Activated CD4-positive, alpha-beta T cell treated with anti-CD3 and anti-CD28 coated beads for 36 hours (primary cell): ENCODE data around the gene PPIG. TPM values are rescaled to one million over a fixed set of nuclear protein-coding genes. Genes with fewer than 3 reads are reported as not detected.
"Not testable (repeated sequence)": the region's sequence is repeated elsewhere in the genome, so short reads cannot be mapped to it uniquely, and the experiment has no call there.

Experiments used
- ATAC-seq: fragments of 200-7000 bp; cut with Tn5 transposase; one replicate; pipeline ENCODE4 v1.10.0; 2021; ENCODE audit warnings: mild to moderate bottlenecking, moderate library complexity
- CTCF ChIA-PET: fragments of 350-600 bp; sonication (Branson Sonifier 250); formaldehyde crosslinking; loops from one replicate; lab custom pipeline; 2021; ENCODE audit warnings: antibody characterized with exemption; lab: Charles Lee
- POLR2A ChIA-PET: fragments of 350-600 bp; sonication (Branson Sonifier 250); formaldehyde crosslinking; loops from one replicate; lab custom pipeline; 2021; ENCODE audit warnings: antibody characterized with exemption, inconsistent platforms; lab: Charles Lee
- DNase-seq: peaks from one replicate; pipeline ENCODE4 v3.0.0-alpha.2; 2020
- H3K27ac Mint-ChIP-seq: one replicate; pipeline ENCODE4 v1.8.0; 2021; ENCODE audit warnings: mixed read lengths
- H3K27me3 Mint-ChIP-seq: one replicate; pipeline ENCODE4 v1.8.0; 2021; ENCODE audit warnings: mixed read lengths
- H3K36me3 Mint-ChIP-seq: one replicate; pipeline ENCODE4 v1.8.0; 2021; ENCODE audit warnings: low read depth, mixed read lengths
- H3K4me1 Mint-ChIP-seq: one replicate; pipeline ENCODE4 v1.8.0; 2021; ENCODE audit warnings: mixed read lengths
- H3K4me3 Mint-ChIP-seq: one replicate; pipeline ENCODE4 v1.8.0; 2021; ENCODE audit warnings: mild to moderate bottlenecking, moderate library complexity, mixed read lengths
- H3K9me3 Mint-ChIP-seq: one replicate; pipeline ENCODE4 v1.8.0; 2021; ENCODE audit warnings: low read depth, mixed read lengths
- intact Hi-C, 2 experiments: fragments of 100-400 bp; cut with DNase I in 1 of 2; cut with micrococcal nuclease in 1 of 2; formaldehyde crosslinking; loops; one replicate each; pipeline versions ENCODE4 v1.14.2 to v1.15.1; 2022 to 2024; cut with DNase I, micrococcal nuclease
- total RNA-seq, 2 experiments: library from RNA; stranded (reverse); gene quantifications; one replicate each; pipeline ENCODE4 v1.2.3, GENCODE V29; 2021

PPIG gene
- total RNA-seq, 2 experiments from 2014 or later, result 57.6 to 58.6 TPM

DNA sequence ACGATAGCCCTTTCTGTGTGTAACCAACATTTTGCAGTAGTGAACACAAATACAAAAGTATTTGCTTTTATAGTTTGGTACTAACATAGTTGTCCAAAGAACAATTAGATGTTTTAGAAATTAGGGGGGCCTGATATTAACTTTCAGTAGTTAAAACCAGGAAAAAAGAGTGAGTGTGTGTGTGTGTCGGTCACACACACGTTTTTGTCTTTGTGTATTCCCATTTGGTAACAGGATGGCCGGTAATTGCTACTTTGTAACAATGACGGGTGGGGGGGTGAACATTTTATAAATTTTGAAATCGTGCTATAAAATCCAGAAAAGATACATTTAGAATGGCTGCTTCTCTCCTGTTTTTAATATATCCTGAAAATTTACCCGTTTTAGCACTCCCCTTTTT, 1.5 kb downstream of the PPIG start:
- H3K9me3 Mint-ChIP-seq, result peaks cover 7% of the 10 kb centered on the region
- CTCF ChIA-PET, result interaction anchor here (0.6 to 3.6 kb wide), 2 partner anchors 13 to 117 kb away, joined by 3 to 18 read pairs; partner anchors contain the start of gene FASTKD1
- H3K4me3 Mint-ChIP-seq, result peak overlapping the region; percentile 99
- POLR2A ChIA-PET, result interaction anchor here (1.1 to 2.6 kb wide), 3 partner anchors 12 to 243 kb away, joined by 5 to 18 read pairs (median 10); partner anchors contain the start of gene FASTKD1
- H3K27me3 Mint-ChIP-seq, result no peaks in the 10 kb centered on the region
- peaks cover 45% of the 10 kb centered on the region for H3K4me1 Mint-ChIP-seq
- no peak for DNase-seq
- peak overlapping the region; percentile 99 for H3K27ac Mint-ChIP-seq
- no peak for ATAC-seq
- intact Hi-C loops, result loop anchor here (2.0 kb wide), 3 partner anchors 109 to 1343 kb away; partner anchors contain the start of genes CFAP210 (in 1 of the 2), GORASP2 (in 1 of the 2), PHOSPHO2 (in 1 of the 2) and SSB (in 1 of the 2)
- peaks cover 26% of the 10 kb centered on the region for H3K36me3 Mint-ChIP-seq

DNA sequence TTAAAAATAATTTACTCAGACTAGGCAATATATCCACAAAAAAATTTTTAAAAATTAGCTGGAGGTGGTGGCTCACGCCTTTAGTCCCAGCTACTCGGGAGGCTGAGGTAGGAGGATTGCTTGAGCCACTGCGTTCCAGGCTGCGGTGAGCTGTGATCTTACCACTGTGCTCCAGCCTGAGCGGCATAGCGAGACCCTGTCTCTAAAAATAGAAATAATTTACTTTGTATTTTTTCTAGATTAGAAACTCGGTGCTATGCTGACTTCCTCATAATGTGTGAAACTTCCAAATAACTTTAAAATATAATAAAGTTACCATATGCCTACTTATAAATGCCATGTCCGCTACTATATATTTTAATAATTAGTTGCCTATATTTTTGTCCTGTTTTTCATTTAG, 6.7 kb downstream of the PPIG start:
- H3K4me3 Mint-ChIP-seq, result no peak overlapping the region
- H3K27me3 Mint-ChIP-seq, result no peaks in the 10 kb centered on the region
- peaks cover 11% of the 10 kb centered on the region for H3K36me3 Mint-ChIP-seq
- POLR2A ChIA-PET, result no interaction called here
- ATAC-seq, result no peak
- no peak overlapping the region for H3K27ac Mint-ChIP-seq
- peaks cover 44% of the 10 kb centered on the region for H3K4me1 Mint-ChIP-seq
- H3K9me3 Mint-ChIP-seq, result no peaks in the 10 kb centered on the region
- intact Hi-C loops, result no loop called here
- CTCF ChIA-PET, result interaction anchor here (1.4 kb wide), 1 partner anchor 139 kb away, joined by 3 read pairs; no protein-coding TSS in a partner anchor
- no peak for DNase-seq

DNA sequence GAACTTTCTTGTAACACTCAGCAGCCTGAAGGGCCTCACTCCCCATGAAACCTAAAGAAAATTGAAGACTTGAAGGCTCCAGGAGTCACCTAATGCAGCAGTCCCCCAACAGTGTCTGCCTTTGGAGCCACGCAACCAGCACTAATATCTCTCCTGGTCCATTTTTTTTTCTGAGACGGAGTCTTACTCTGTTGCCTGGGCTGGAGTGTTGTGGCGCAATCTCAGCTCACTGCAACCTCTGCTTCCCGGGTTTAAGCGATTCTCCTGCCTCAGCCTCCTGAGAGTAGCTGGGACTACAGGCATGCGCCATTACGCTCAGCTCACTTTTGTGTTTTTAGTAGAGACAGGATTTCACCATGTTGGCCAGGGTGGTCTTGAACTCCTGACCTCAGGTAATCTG, 12.4 kb downstream of the PPIG start:
- CTCF ChIA-PET, result interaction anchor here (0.6 to 1.1 kb wide), 2 partner anchors 10 to 68 kb away, joined by 3 read pairs; no protein-coding TSS in a partner anchor

DNA sequence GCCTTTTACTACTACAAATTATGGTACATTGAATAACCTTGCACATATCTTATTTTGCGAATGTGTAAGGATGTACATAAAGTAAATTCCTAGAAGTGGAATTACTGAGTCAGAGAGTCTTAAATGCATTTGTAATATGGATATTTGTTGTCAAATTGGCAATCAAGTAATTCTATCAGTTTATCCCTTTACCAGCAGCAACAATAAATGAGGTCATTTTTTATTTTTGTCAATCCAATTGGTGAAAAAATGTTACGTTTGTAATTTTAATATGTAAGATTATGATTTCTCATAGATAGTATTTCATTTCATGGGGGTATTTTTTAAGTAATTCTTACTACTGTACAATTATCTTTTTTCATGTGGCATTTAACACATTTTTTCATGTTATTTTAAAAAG, 14.8 kb downstream of the PPIG start:
- H3K27ac Mint-ChIP-seq, result no peak overlapping the region

More for the DNA sequence above, 12.4 kb downstream of the PPIG start:
- H3K27me3 Mint-ChIP-seq, intact Hi-C loops, DNase-seq, H3K4me3 Mint-ChIP-seq, H3K27ac Mint-ChIP-seq, H3K9me3 Mint-ChIP-seq, ATAC-seq: not testable (repeated sequence)
- H3K4me1 Mint-ChIP-seq, result peaks cover 24% of the 10 kb centered on the region
- POLR2A ChIA-PET, result interaction anchor here (1.6 kb wide), 1 partner anchor 12 kb away, joined by 6 read pairs; the partner anchor contains the start of gene PPIG
- peaks cover 13% of the 10 kb centered on the region for H3K36me3 Mint-ChIP-seq

DNA sequence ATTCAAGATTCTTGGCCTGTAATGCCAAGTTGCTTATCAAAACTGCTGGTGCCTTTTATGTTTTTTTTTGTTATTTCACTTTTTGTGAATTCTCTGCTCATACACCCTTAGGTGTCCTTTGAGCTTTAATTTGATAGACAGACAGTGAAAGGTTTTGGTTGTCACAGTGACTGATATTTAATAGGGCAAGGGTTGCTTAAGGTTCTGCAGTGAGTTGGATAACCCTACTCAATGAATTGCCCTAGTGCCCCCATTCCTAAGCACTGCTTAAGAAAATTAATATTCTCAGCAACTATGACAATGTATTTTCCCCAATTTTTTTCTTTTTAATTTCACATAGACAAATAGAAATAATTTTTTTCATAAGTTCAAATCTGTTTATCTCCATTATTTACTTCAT, 15.4 kb downstream of the PPIG start:
- ChIA-PET POLR2A (no interaction called here), CTCF (no interaction called here)
- DNase-seq (no peak), ATAC-seq (no peak)
- Mint-ChIP-seq H3K4me1 (peaks cover 19% of the 10 kb centered on the region), H3K9me3 (no peaks in the 10 kb centered on the region), H3K27me3 (no peaks in the 10 kb centered on the region), H3K36me3 (peaks cover 19% of the 10 kb centered on the region), H3K4me3 (no peak overlapping the region), H3K27ac (no peak overlapping the region)
- intact Hi-C loops, result no loop called here

More for the DNA sequence above, 14.8 kb downstream of the PPIG start:
- peaks cover 13% of the 10 kb centered on the region for H3K36me3 Mint-ChIP-seq
- intact Hi-C loops, result no loop called here
- H3K9me3 Mint-ChIP-seq, result no peaks in the 10 kb centered on the region
- no peaks in the 10 kb centered on the region for H3K27me3 Mint-ChIP-seq
- DNase-seq (no peak), ATAC-seq (no peak)
- POLR2A ChIA-PET, result interaction anchor here (2.0 kb wide), 1 partner anchor 14 kb away, joined by 10 read pairs; the partner anchor contains the start of gene PPIG
- CTCF ChIA-PET, result interaction anchor here (1.0 kb wide), 1 partner anchor 135 kb away, joined by 3 read pairs; the partner anchor contains the start of gene KLHL23
- H3K4me1 Mint-ChIP-seq, result peaks cover 19% of the 10 kb centered on the region
- no peak overlapping the region for H3K4me3 Mint-ChIP-seq

DNA sequence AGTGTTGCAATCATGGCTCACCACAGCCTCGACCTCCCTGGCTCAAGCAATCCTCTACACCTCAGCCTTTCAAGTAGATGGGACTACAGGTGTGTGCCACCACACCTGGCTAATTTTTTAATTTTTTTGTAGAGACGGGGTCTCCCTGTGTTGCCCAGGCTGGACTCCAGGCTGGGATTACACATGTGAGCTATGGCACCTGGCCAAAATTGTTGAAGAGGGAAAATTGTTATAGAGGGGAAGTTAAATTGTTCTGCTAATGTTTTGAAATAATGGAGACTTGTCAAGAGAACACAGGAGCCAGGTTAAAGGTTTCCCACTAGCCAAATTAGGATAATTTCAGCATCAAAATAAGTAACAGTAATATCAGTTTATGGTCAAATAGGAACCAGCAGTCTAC, 25.1 kb downstream of the PPIG start:
- intact Hi-C loops, result no loop called here
- H3K36me3 Mint-ChIP-seq, result peaks cover 62% of the 10 kb centered on the region
- ATAC-seq (no peak), DNase-seq (no peak)
- no peak overlapping the region for H3K27ac Mint-ChIP-seq
- H3K4me1 Mint-ChIP-seq, result no peaks in the 10 kb centered on the region
- ChIA-PET CTCF (no interaction called here), POLR2A (no interaction called here)
- H3K27me3 Mint-ChIP-seq, result no peaks in the 10 kb centered on the region
- H3K4me3 Mint-ChIP-seq, result no peak overlapping the region
- no peaks in the 10 kb centered on the region for H3K9me3 Mint-ChIP-seq

DNA sequence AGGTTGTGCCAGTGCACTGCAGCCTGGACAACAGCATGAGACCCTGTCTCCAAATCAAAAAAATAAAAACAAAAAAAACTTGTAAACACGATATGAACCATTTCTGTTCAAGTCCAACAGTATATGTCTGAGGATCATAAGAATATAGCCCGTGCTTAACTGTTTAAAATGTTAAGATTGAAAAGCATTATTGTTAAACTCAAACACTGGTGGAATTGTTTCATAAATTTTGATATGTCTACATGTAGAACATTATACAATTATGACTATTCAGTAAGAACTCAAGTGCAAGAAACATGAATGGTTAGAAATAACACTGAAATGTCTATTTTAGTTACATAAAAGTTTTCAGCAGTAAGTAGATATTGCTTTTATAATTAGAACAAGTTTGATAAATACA, 29.7 kb downstream of the PPIG start:
- Mint-ChIP-seq H3K27me3 (no peaks in the 10 kb centered on the region), H3K27ac (no peak overlapping the region), H3K4me1 (peaks cover 15% of the 10 kb centered on the region), H3K9me3 (peaks cover 6% of the 10 kb centered on the region), H3K36me3 (peaks cover 87% of the 10 kb centered on the region), H3K4me3 (no peak overlapping the region)
- no peak for ATAC-seq
- CTCF ChIA-PET, result interaction anchor here (1.1 to 1.5 kb wide), 2 partner anchors 26 to 41 kb away, joined by 4 to 5 read pairs; no protein-coding TSS in a partner anchor
- POLR2A ChIA-PET, result no interaction called here
- intact Hi-C loops, result no loop called here
- no peak for DNase-seq

DNA sequence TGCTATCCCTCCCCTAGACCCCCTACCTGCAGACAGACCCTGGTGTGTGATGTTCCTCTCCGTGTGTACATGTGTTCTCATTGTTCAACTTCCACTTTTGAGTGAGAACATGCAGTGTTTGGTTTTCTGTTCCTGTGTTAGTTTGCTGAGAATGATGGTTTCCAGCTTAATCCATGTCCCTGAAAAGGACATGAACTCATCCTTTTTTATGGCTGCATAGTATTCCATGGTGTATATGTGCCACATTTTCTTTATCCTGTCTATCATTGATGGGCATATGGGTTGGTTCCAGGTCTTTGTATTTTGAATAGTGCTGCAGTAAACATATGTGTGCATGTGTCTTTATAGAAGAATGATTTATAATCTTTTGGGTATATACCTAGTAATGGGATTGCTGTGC, 31.8 kb downstream of the PPIG start:
- H3K4me3 Mint-ChIP-seq, H3K27ac Mint-ChIP-seq, H3K27me3 Mint-ChIP-seq, H3K9me3 Mint-ChIP-seq, POLR2A ChIA-PET, intact Hi-C loops, ATAC-seq, DNase-seq: not testable (repeated sequence)
- CTCF ChIA-PET, result interaction anchor here (1.0 kb wide), 1 partner anchor 269 kb away, joined by 3 read pairs; no protein-coding TSS in a partner anchor
- Mint-ChIP-seq H3K4me1 (peaks cover 18% of the 10 kb centered on the region), H3K36me3 (peaks cover 82% of the 10 kb centered on the region)

DNA sequence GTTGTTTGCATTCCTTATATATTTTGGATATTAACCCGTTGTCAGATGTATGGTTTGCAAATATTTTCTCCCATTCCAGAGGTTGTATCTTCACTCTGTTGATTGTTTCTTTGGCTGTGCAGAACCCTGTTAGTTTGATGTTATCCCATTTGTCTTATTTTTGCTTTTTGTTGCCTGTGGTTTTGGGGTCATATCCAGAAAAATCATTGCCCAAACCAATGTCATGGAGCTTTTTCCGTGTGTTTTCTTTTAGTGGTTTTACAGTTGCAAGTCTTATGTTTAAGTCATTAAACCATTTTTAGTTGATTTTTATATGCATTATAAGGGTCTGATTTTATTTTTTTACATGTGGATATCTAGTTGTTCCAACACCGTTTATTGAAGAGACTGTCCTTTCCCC, 35.8 kb downstream of the PPIG start:
- Mint-ChIP-seq H3K4me1 (peaks cover 18% of the 10 kb centered on the region), H3K36me3 (peaks cover 70% of the 10 kb centered on the region), H3K27ac (no peak overlapping the region), H3K4me3 (no peak overlapping the region), H3K9me3 (peaks cover 6% of the 10 kb centered on the region), H3K27me3 (no peaks in the 10 kb centered on the region)
- POLR2A ChIA-PET, result no interaction called here
- intact Hi-C loops, result no loop called here
- no peak for ATAC-seq
- CTCF ChIA-PET, result no interaction called here
- DNase-seq, result no peak

DNA sequence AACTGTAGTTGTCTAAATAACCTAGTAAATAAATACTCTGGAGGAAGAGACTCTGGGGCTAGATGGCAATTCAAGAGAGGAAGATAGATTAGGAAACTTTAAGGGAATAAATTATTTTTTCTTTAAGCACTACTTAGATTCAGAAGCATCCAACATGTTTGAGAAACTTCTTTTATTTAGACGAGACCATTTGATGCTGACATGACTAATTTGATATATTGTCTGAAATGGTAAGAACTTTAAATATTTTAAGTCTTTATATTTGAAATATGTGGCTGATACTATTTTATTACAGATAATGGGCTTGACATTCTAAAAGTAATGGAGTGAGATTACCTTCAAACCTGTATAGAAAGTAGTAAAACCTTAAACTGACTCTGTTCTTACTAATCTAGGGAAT, 36.4 kb downstream of the PPIG start:
- ATAC-seq (no peak), DNase-seq (no peak)
- H3K9me3 Mint-ChIP-seq, result peaks cover 6% of the 10 kb centered on the region
- no peak overlapping the region for H3K4me3 Mint-ChIP-seq
- peak overlapping the region; percentile 21 for H3K27ac Mint-ChIP-seq
- H3K27me3 Mint-ChIP-seq, result no peaks in the 10 kb centered on the region
- CTCF ChIA-PET, result no interaction called here
- intact Hi-C loops, result no loop called here
- H3K4me1 Mint-ChIP-seq, result peaks cover 18% of the 10 kb centered on the region
- peaks cover 70% of the 10 kb centered on the region for H3K36me3 Mint-ChIP-seq
- POLR2A ChIA-PET, result no interaction called here

- no peak for DNase-seq
- POLR2A ChIA-PET, result no interaction called here
- H3K27me3 Mint-ChIP-seq, result no peaks in the 10 kb centered on the region
- H3K4me1 Mint-ChIP-seq, result peaks cover 8% of the 10 kb centered on the region
- CTCF ChIA-PET, result no interaction called here
- peak overlapping the region; percentile 24 for H3K27ac Mint-ChIP-seq
- intact Hi-C loops, result no loop called here
- H3K36me3 Mint-ChIP-seq, result peaks cover 53% of the 10 kb centered on the region
- ATAC-seq, result peak; percentile 42
- no peaks in the 10 kb centered on the region for H3K9me3 Mint-ChIP-seq
- H3K4me3 Mint-ChIP-seq, result no peak overlapping the region
These were observed 39.1 kb downstream of the PPIG start for GRCh38 chr2:169623235-169623634.

- ChIA-PET POLR2A (no interaction called here), CTCF (interaction anchor here (0.7 to 1.1 kb wide), 2 partner anchors 14 to 514 kb away, joined by 3 to 4 read pairs; no protein-coding TSS in a partner anchor)
- no peak for ATAC-seq
- H3K27ac Mint-ChIP-seq, result no peak overlapping the region
- no peaks in the 10 kb centered on the region for H3K4me1 Mint-ChIP-seq
- H3K27me3 Mint-ChIP-seq, result no peaks in the 10 kb centered on the region
- DNase-seq, result no peak
- no peak overlapping the region for H3K4me3 Mint-ChIP-seq
- H3K36me3 Mint-ChIP-seq, result peaks cover 42% of the 10 kb centered on the region
- no peaks in the 10 kb centered on the region for H3K9me3 Mint-ChIP-seq
- intact Hi-C loops, result no loop called here
These were observed 41.6 kb downstream of the PPIG start for GRCh38 chr2:169625781-169626180.
